HG02973 (cell line): Measurements from ENCODE around the gene JAM2.
A peak's percentile ranks its signal among the peaks of the same experiment; 100 is the strongest.
"Not testable (repeated sequence)": the region's sequence is repeated elsewhere in the genome, so short reads cannot be mapped to it uniquely, and the experiment has no call there.

Experiments
- ATAC-seq: cut with Tn5 transposase; IDR thresholded peaks from one replicate; pipeline ENCODE4 v1.9.1; 2021; ENCODE audit warnings: moderate library complexity; ENCODE audit not compliant: unreplicated experiment

JAM2 gene

GRCh38 chr21:25638660-25639550, at the start of gene JAM2:
Gene JAM2, plus strand, starts transcription at chr21:25639258. Its CDS starts 564 bp downstream, at chr21:25639822.
- peak; percentile 43 for ATAC-seq

- ATAC-seq: no peak
Observed at GRCh38 chr21:25589887-25590286, 49.2 kb upstream of the JAM2 start.

- peak; percentile 94 for ATAC-seq
Observed at GRCh38 chr21:25607151-25608043, 31.7 kb upstream of the JAM2 start, which contains the start of gene MRPL39. Gene MRPL39, minus strand, starts transcription at chr21:25607481. Its CDS starts 6 bp downstream, at chr21:25607475.

DNA sequence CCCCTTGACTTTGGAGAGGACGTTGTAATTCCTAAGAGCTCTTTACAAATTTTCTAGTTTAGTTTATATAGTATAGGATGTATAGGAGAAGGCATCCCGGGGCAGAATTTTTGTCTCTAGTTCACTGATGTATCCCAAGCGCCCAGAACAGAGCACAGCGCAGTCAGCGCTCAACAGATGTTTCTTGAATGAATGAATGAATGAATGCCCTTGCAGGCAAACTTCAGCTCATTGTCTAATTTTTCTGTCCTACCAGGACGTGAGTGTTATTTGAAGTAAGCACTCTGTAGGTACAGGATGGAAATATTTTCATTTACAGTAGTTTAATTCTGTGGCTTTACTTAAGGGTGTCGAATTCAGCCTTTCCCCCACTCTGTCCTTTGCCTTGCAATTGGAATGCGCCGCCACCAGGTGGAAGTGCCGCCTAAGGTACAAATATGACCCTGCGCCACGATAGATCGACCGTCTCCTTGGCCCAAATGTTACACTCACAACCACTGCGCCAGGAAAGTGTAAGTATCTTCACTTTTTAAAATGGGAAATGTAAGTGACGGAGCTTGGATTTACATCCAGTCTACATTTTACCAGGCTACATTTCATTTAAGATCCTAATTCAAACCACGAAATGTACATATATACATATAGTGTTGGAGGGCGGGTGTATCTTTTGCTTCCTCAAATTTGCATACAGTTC, 30.9 kb upstream of the JAM2 start:
- ATAC-seq: peak; percentile 77

GRCh38 chr21:25614441-25614840, 24.6 kb upstream of the JAM2 start:
- no peak for ATAC-seq

DNA sequence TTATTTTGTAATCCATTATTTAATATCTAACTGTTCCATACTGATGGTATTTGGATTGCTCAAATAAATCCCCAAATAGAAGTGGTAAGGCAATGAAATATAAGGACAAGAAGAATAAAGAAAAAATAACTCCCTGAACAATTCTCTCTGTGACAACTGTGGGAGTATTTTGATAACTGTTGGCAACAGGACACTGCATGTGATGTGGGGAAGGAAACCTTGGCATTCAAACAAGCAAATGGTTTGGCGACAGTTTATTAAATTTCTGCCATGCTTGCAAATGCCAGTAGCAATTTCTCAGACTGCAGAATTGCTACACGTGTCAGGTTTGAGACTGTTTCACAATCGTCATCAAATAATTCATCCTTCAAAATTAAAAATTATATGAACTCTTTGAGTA, 23.2 kb upstream of the JAM2 start:
- no peak for ATAC-seq

GRCh38 chr21:25619198-25619597, 19.9 kb upstream of the JAM2 start:
- ATAC-seq: no peak

- ATAC-seq: no peak
Observed at GRCh38 chr21:25624511-25624910, 14.5 kb upstream of the JAM2 start.

DNA sequence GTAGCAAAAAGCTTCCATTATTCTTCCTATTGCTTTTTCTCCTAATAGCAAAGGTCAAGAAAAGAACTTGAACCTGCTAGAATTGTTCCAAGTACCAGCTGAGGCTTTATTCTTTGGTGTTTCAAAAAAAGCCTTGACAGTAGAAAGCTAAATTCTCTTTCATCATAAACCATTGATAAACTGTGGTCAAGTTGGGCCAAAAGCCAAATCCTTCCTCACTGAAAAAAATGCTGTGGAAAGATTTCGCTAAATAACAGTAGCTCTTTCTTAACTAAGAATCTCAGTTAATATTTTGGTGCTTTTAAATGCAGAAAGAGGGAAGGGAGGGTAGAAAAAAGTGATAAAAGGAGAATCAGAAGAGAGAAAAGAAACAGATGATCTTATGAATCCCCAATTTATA, 14.0 kb upstream of the JAM2 start:
- ATAC-seq: no peak

DNA sequence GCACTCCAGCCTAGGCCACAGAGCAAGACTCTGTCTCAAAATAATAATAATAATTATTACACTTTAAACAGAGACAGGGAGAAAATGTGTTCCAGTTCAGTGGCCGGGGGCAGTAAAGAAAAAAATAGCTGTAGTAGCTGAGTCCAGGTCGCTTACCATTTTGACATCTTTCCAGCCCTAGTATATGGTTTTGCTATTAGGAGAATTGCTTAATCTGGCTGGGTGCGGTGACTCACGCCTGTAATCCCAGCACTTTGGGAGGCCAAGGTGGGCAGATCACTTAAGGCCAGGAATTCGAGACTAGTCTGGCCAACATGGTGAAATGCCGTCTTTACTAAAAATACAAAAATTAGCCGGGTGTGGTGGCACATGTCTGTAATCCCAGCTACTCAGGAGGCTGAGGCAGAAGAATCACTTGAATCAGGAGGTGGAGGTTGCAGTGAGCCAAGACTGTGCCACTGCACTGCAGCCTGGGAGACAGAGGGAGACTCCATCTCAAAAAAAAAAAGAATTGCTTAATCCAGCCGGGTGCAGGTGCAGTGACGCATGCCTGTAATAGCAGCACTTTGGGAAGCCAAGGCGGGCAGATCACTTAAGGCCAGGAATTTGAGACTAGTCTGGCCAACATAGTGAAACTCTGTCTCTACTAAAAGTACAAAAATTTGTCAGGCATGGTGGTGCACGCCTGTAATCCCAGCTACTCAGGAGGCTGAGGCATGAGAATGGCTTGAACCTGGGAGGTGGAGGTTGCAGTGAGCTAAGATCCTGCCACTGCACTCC, 13.1 kb upstream of the JAM2 start:
- ATAC-seq: not testable (repeated sequence)

GRCh38 chr21:25626757-25627156, 12.3 kb upstream of the JAM2 start:
- no peak for ATAC-seq

DNA sequence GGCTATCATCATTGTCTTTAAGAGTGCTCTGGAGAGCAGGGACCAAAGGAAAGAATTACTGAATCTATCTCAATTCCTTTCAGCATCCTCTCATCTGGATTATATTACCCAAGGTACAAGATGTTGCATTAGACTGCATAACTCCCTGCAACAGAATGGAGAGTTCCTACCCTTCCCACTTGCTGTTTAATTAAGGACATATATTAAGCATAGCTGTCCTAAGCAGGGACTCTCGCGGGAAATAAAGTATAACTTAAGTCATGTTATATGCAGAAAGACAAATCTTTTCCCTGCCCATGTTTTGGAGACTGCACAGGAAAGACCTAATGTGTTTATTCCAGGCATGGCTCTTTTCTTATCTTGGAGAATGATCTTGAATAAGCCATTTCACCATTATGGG, 6.8 kb upstream of the JAM2 start:
- ATAC-seq: no peak

DNA sequence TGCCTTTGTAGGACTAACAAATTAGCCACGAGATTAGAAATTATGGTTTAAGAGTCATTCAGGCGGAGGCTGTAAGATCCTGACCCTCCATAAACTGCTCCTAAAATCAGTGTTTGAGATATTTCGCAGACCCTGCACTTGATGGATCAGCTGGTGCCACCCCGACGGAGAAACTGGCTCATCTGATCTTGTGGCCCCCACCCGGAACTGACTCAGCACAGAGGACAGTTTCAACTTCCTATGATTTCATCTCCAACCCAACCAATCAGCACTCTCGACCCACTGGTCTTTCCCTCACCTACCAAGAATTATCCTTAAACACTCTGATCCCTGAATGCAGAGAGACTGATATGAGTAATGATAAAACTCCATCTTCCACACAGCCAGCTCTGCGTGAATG, 3.7 kb upstream of the JAM2 start:
- ATAC-seq: no peak

DNA sequence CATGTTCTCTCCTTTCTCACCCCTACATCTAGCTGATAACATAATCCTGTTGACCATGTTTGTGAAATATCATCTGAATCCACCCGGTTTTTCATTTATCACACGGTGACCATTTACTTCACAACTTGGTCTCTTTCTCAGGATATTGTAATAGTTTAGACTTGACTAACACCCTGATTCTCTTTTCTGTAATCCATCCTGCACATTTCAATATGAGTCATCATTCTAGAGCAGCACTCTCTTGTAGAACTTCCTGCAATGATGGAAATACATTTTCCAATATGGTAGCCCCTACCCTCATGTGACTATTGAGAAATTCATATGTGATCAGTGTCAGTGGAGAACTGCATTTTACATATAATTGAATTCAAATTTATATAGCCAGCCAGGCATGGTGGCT, 2.3 kb upstream of the JAM2 start:
- no peak for ATAC-seq

- no peak for ATAC-seq
Observed at GRCh38 chr21:25637851-25638659, 1.0 kb upstream of the JAM2 start.

- peak; percentile 67 for ATAC-seq
Observed at GRCh38 chr21:25639551-25640201, 618 bp downstream of the JAM2 start.

DNA sequence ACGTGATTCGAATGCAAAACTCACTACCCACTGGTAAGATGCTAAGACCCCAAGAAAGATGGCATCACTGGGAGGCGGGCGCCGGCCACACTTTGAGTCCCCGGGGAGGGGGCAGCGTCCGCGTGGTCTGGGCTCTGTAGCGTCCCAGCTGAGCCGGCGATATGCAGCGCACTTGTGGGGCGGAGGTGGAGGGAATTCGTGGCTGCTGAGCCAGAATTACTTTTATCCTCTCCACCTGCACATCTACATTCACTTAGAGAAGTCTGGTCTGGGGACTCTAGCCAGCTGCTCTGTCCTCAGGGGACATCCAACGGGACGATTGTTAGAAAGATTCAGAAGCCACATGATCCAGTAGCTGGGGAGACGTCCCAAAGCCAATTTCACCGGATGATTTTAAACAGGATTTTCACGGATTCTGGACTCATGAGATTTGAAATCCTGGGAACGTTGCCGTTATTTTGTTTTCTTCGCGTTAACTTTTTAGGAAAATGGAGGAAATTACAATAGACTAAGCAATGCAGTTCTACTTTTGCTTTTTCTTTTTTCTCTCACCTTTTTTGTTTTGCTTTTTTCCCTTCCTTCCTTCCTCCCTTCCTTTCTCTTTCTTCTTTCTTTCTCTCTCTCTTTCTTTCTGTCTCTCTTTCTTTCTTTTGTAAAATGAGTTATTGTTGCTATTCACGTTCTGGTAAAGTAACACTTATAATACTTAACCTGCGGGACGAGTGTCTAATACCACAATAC, 1.3 kb downstream of the JAM2 start:
- peak; percentile 14 for ATAC-seq

DNA sequence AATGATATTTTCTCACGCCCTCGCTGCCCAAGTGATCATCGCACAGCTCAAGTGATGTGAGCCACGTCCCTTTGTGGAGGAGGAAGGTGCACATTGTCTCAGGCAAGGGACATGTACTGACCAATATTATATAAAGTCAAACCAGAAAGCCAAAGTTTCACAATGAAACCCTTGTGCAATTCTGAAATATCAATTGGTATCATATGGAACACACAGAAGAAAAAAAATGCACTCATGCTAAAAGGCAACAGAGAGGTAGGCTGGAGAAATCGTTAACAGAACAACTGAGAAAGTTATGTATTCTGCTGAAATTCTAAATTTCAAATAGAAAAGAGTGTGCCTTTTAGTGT, 1.9 kb downstream of the JAM2 start:
- ATAC-seq: no peak
